H1 (cell line): ENCODE data around the gene CDCP1. TPM values are rescaled to one million over a fixed set of nuclear protein-coding genes. Genes with fewer than 3 reads are reported as not detected.

ENCODE experiments used
- CTCF ChIA-PET: fragments of 300-600 bp; sonication (Branson Sonifier 250); formaldehyde crosslinking; loops from one replicate; lab custom pipeline; 2021; ENCODE audit not compliant: partially characterized antibody; lab: Charles Lee
- POLR2A ChIA-PET: fragments of 300-600 bp; sonication (Branson Sonifier 250); formaldehyde crosslinking; loops from one replicate; lab custom pipeline; 2021; ENCODE audit warnings: inconsistent platforms; ENCODE audit not compliant: partially characterized antibody; lab: Charles Lee
- DNase-seq, 2 experiments: peaks; one replicate each; pipeline versions ENCODE4 v3.0.0 to v3.0.0-alpha.2; 2010 to 2022; ENCODE audit warnings: low spot score in 2 of 2, low read depth in 1 of 2, mixed read lengths in 1 of 2
- FAIRE-seq: peaks from 2 replicates; lab custom pipeline; 2011; peaks lifted over from hg19 to GRCh38; lab: Jason Lieb, UNC
- H2AFZ ChIP-seq: 2 replicates; pipeline ENCODE4 v1.8.1; 2012; ENCODE audit warnings: low read length, inconsistent platforms
- H2AK5ac ChIP-seq: 2 replicates; pipeline ENCODE4 v1.6.1; 2013; ENCODE audit warnings: low read depth, low read length
- H2BK120ac ChIP-seq: replicated peaks from 2 replicates; pipeline ENCODE3; 2013; ENCODE audit warnings: low read depth, low read length, inconsistent platforms
- H2BK12ac ChIP-seq: 2 replicates; pipeline ENCODE4 v1.6.1; 2013; ENCODE audit warnings: low read depth, low read length
- H2BK15ac ChIP-seq: 2 replicates; pipeline ENCODE4 v1.6.1; 2013; ENCODE audit warnings: low read length
- H2BK20ac ChIP-seq: 2 replicates; pipeline ENCODE4 v1.6.1; 2013; ENCODE audit warnings: low read length
- H2BK5ac ChIP-seq: 2 replicates; pipeline ENCODE4 v1.6.1; 2013; ENCODE audit warnings: low read depth, low read length
- H3K14ac ChIP-seq: 2 replicates; pipeline ENCODE4 v1.6.1; 2013; ENCODE audit warnings: inconsistent platforms; ENCODE audit not compliant: insufficient read length
- H3K18ac ChIP-seq: 2 replicates; pipeline ENCODE4 v1.6.1; 2013; ENCODE audit warnings: low read length; ENCODE audit errors: extremely low read depth
- H3K23ac ChIP-seq: 2 replicates; pipeline ENCODE4 v1.6.1; 2013; ENCODE audit warnings: inconsistent platforms; ENCODE audit not compliant: insufficient read length
- H3K23me2 ChIP-seq: 2 replicates; pipeline ENCODE4 v1.6.1; 2013; ENCODE audit warnings: low read depth, low read length
- H3K27ac ChIP-seq: 2 replicates; pipeline ENCODE4 v1.6.1; 2011; ENCODE audit warnings: low read depth, low read length, inconsistent platforms
- H3K27me3 ChIP-seq, 4 experiments: replicated peaks in 1 of 4; 1 replicate in 1 of 4; 2 replicates in 3 of 4; pipeline versions ENCODE4 v1.6.1 to v1.8.1; 2011 to 2013; ENCODE audit warnings: low read length in 3 of 4, mild to moderate bottlenecking in 3 of 4, inconsistent platforms in 2 of 4, mixed read lengths in 2 of 4, moderate library complexity in 1 of 4; ENCODE audit not compliant: control insufficient read depth in 3 of 4, insufficient read depth in 3 of 4; ENCODE audit errors: extremely low read depth in 1 of 4
- H3K36me3 ChIP-seq, 4 experiments: 2 replicates each; pipeline versions ENCODE4 v1.6.1 to v1.8.1; 2011 to 2013; ENCODE audit warnings: mild to moderate bottlenecking in 4 of 4, low read length in 3 of 4, moderate library complexity in 2 of 4, control low read depth in 1 of 4, inconsistent platforms in 1 of 4; ENCODE audit not compliant: insufficient read depth in 4 of 4, control insufficient read depth in 2 of 4
- H3K4ac ChIP-seq: replicated peaks from 2 replicates; pipeline ENCODE3; 2013; ENCODE audit warnings: low read length, low read depth, mixed read lengths, inconsistent platforms; ENCODE audit not compliant: insufficient read length
- H3K4me1 ChIP-seq, 4 experiments: replicated peaks in 1 of 4; 1 replicate in 1 of 4; 2 replicates in 3 of 4; pipeline versions ENCODE4 v1.6.1 to v1.8.1; 2011 to 2013; ENCODE audit warnings: low read length in 3 of 4, inconsistent platforms in 2 of 4, mixed read lengths in 1 of 4; ENCODE audit not compliant: insufficient read depth in 4 of 4, control insufficient read depth in 3 of 4
- H3K4me2 ChIP-seq, 2 experiments: 2 replicates each; pipeline versions ENCODE4 v1.6.1 to v1.8.1; 2011 to 2013; ENCODE audit warnings: low read depth in 2 of 2, low read length in 2 of 2, control low read depth in 1 of 2, inconsistent platforms in 1 of 2, mild to moderate bottlenecking in 1 of 2; ENCODE audit not compliant: insufficient read depth in 1 of 2
- H3K4me3 ChIP-seq, 4 experiments: fragments of 200-600, 300-600 bp in 1 of 4; sonication (generic), shearing (Covaris generic), sonication (Bioruptor Twin) in 1 of 4; 2 replicates each; pipeline versions ENCODE4 v1.5.1 to v1.8.1; 2011 to 2016; ENCODE audit warnings: low read length in 4 of 4, low read depth in 3 of 4, control low read depth in 2 of 4, inconsistent platforms in 2 of 4, mild to moderate bottlenecking in 2 of 4, mixed read lengths in 1 of 4, moderate library complexity in 1 of 4; ENCODE audit not compliant: insufficient read depth in 2 of 4; ENCODE audit errors: extremely low read depth in 1 of 4
- H3K56ac ChIP-seq: replicated peaks from 2 replicates; pipeline ENCODE3; 2013; ENCODE audit warnings: low read depth, mild to moderate bottlenecking, mixed read lengths, low read length, inconsistent platforms; ENCODE audit not compliant: insufficient read length
- H3K79me1 ChIP-seq: 2 replicates; pipeline ENCODE4 v1.6.1; 2013; ENCODE audit warnings: low read depth, low read length, control low read depth
- H3K79me2 ChIP-seq, 2 experiments: 2 replicates each; pipeline versions ENCODE4 v1.6.1 to v1.8.1; 2012 to 2013; ENCODE audit warnings: low read length in 2 of 2, mild to moderate bottlenecking in 2 of 2, inconsistent platforms in 1 of 2; ENCODE audit not compliant: insufficient read depth in 2 of 2, control insufficient read depth in 1 of 2
- H3K9ac ChIP-seq, 4 experiments: replicated peaks in 1 of 4; 1 replicate in 1 of 4; 2 replicates in 3 of 4; pipeline versions ENCODE4 v1.6.1 to v1.8.1; 2011 to 2013; ENCODE audit warnings: low read depth in 3 of 4, low read length in 3 of 4, control low read depth in 2 of 4, mild to moderate bottlenecking in 2 of 4, moderate library complexity in 2 of 4, inconsistent platforms in 1 of 4; ENCODE audit errors: extremely low read depth in 1 of 4
- H3K9me3 ChIP-seq, 2 experiments: 2 replicates each; pipeline versions ENCODE4 v1.6.1 to v1.8.1; 2012 to 2013; ENCODE audit warnings: mild to moderate bottlenecking in 2 of 2, moderate library complexity in 2 of 2, control low read depth in 1 of 2, inconsistent platforms in 1 of 2, low read depth in 1 of 2, low read length in 1 of 2, mixed read lengths in 1 of 2; ENCODE audit not compliant: insufficient read depth in 2 of 2
- H4K20me1 ChIP-seq, 2 experiments: replicated peaks in 1 of 2; 2 replicates each; pipeline versions ENCODE3 to v1.8.1; 2011 to 2013; ENCODE audit warnings: inconsistent platforms in 2 of 2, low read length in 2 of 2, mild to moderate bottlenecking in 1 of 2; ENCODE audit not compliant: insufficient read depth in 2 of 2, control insufficient read depth in 1 of 2
- H4K5ac ChIP-seq: 2 replicates; pipeline ENCODE4 v1.6.1; 2013; ENCODE audit warnings: low read length, low read depth, mixed read lengths, inconsistent platforms; ENCODE audit not compliant: insufficient read length
- H4K8ac ChIP-seq: 2 replicates; pipeline ENCODE4 v1.8.0; 2013; ENCODE audit warnings: mild to moderate bottlenecking, moderate library complexity, low read length, inconsistent platforms; ENCODE audit not compliant: insufficient read depth; ENCODE audit errors: extremely low read depth
- H4K91ac ChIP-seq: replicated peaks from 2 replicates; pipeline ENCODE3; 2013; ENCODE audit warnings: low read length, mixed read lengths, inconsistent platforms; ENCODE audit not compliant: insufficient read length
- CEBPB ChIP-seq: IDR thresholded peaks from 2 replicates; pipeline ENCODE4 v1.6.1; 2012; ENCODE audit warnings: low read depth, low read length
- CREB1 ChIP-seq: IDR thresholded peaks from 2 replicates; pipeline ENCODE4 v1.6.1; 2012; ENCODE audit warnings: inconsistent platforms
- RAD21 ChIP-seq, 2 experiments: IDR thresholded peaks in 1 of 2; conservative IDR thresholded peaks in 1 of 2; 2 replicates each; pipeline ENCODE4 v1.6.1; 2011; ENCODE audit warnings: low read depth in 2 of 2, low read length in 2 of 2, improper control_type of control experiment in 1 of 2, inconsistent platforms in 1 of 2, mild to moderate bottlenecking in 1 of 2, moderate library complexity in 1 of 2
- SP2 ChIP-seq: IDR thresholded peaks from 2 replicates; pipeline ENCODE4 v1.6.1; 2012; ENCODE audit warnings: mild to moderate bottlenecking, low read length, inconsistent platforms
- TCF12 ChIP-seq: IDR thresholded peaks from 2 replicates; pipeline ENCODE4 v1.6.1; 2011; ENCODE audit warnings: low read depth, mild to moderate bottlenecking, low read length
- ZNF274 ChIP-seq: IDR thresholded peaks from 2 replicates; pipeline ENCODE4 v1.7.0; 2012; ENCODE audit warnings: low read length, borderline replicate concordance; ENCODE audit errors: extremely low read depth
- WGBS, 2 experiments: shearing (Covaris generic) in 1 of 2; methylation state at CpG; one replicate each; pipeline versions ENCODE4 v1.1.6 to v1.1.7; 2013 to 2015; ENCODE audit warnings: low lambda C conversion rate in 2 of 2, mixed read lengths in 2 of 2, inconsistent platforms in 1 of 2, low coverage in 1 of 2, missing lambda C conversion rate in 1 of 2; ENCODE audit not compliant: insufficient replicate concordance in 2 of 2, insufficient coverage in 1 of 2, insufficient read length in 1 of 2; ENCODE audit errors: extremely low coverage in 1 of 2, missing lambda C conversion rate in 1 of 2; 5-methylcytosine and 5-hydroxymethylcytosine counted together
- polyA plus RNA-seq, 7 experiments: library from polyadenylated mRNA; depleted of rRNA in 3 of 7; stranded (reverse) in 5 of 7; unstranded in 2 of 7; fragments of >200 nt in 5 of 7; fragments of 200-250 nt in 2 of 7; gene quantifications; 1 replicate in 5 of 7; 2 replicates in 1 of 7; 4 replicates in 1 of 7; pipeline versions ENCODE4 v1.2.1 to v1.2.3, GENCODE V29; 2011 to 2013; ENCODE audit warnings: missing spikeins in 2 of 7, mixed read lengths in 2 of 7
- total RNA-seq: library from RNA; stranded (reverse); fragmentation: NEBNext Ultra II Directional; extraction: Animal tissue kit (Norgen Biotek cat#: 25700); gene quantifications from 2 replicates; pipeline ENCODE4 v1.2.1, GENCODE V29; 2021
- TF ChIP-seq, protein P1 (sequence below): IDR thresholded peaks from 2 replicates; pipeline ENCODE4 v1.6.1; 2011; ENCODE audit warnings: low read depth, mild to moderate bottlenecking, low read length; ENCODE audit not compliant: insufficient read depth
- TF ChIP-seq, protein P2 (sequence below), 3 experiments: IDR thresholded peaks; 1 replicate in 2 of 3; 2 replicates in 1 of 3; pipeline versions ENCODE4 v1.5.1 to v1.6.1; 2011; ENCODE audit warnings: low read length in 3 of 3, mild to moderate bottlenecking in 3 of 3, inconsistent platforms in 2 of 3, low read depth in 1 of 3, moderate library complexity in 1 of 3; ENCODE audit not compliant: insufficient read depth in 1 of 3; ENCODE audit errors: control extremely low read depth in 1 of 3

Gene CDCP1
- total and polyA plus RNA-seq, 2 of the 8 experiments (the other 6 are each of a cell fraction or from before 2014, with no cell fraction given), result 10.0 to 23.3 TPM

DNA sequence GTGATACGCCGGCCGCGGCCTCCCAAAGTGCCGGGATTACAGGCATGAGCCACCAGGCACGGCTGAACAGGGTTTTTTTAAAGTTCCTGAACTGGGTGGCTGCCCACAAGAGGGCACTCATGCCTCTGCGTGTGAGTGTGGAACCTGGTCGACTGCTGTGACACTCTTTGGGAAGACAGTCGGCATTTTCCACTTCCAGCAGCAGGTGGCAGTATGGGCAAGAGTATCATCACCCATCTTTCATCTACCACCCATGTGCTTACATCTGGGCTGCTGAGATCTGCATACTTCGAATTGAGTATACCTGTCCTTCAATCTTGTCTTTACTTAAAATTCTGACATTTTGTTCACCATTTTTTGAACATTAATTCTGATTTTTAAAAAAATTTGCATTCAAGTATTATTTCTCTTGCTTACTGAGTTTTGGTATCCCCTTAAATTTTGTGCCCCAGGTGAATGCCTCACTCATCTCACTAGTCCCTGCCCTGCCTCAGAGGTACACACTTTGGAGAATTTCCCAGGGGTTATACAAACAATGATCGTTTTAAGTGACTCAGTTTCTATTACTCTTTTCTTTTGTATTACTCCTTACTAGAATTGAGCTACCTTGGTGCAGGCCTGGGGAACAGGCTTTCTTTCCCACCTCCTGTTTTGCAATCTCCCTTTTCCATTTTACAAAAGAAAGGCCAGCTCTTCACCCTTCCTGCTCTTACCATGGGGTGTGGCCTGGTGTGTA is 108.3 kb downstream of the CDCP1 start:
- Histone ChIP-seq H2BK12ac (no peak overlapping the region), H3K18ac (no peak overlapping the region), H2AK5ac (no peak overlapping the region), H3K9ac (no peak overlapping the region), H3K27ac (no peak overlapping the region), H2BK5ac (no peak overlapping the region), H3K36me3 (no peaks in the 10 kb centered on the region), H3K23me2 (peaks cover 3% of the 10 kb centered on the region; the same call in 1 of the 2 replicates), H3K4me1 (peaks cover 2 to 6% (median 4%) of the 10 kb centered on the region in 4 experiments), H3K9me3 (no peaks in the 10 kb centered on the region), H2AFZ (no peak overlapping the region), H4K8ac (no peak overlapping the region), H3K56ac (no peak overlapping the region), H2BK120ac (no peak overlapping the region), H3K14ac (no peak overlapping the region), H4K91ac (no peak overlapping the region), H2BK15ac (no peak overlapping the region), H3K27me3 (peaks cover 16 to 37% (median 33%) of the 10 kb centered on the region in 4 experiments), H4K5ac (no peak overlapping the region), H4K20me1 (peaks cover 0 to 3% of the 10 kb centered on the region in 2 experiments), H3K4me2 (no peak overlapping the region), H2BK20ac (no peak overlapping the region), H3K79me2 (no peaks in the 10 kb centered on the region), H3K23ac (no peak overlapping the region), H3K79me1 (no peaks in the 10 kb centered on the region), H3K4me3 (peak overlapping the region in 1 of 4 experiments; percentile 13; a peak in 1 of 8 replicates), H3K4ac (no peak overlapping the region)
- POLR2A ChIA-PET, result no interaction called here
- 19% methylated on average over 11 of the region's 11 CpGs; no CpG with 5 or more reads in 1 of the 2 experiments for WGBS, 2 experiments
- DNase-seq (peak; percentile 88 to 92), FAIRE-seq (peak; percentile 100)
- CTCF ChIA-PET, result interaction anchor here (0.6 to 13.7 kb wide), 47 partner anchors 10 to 1041 kb away, joined by 3 to 263 read pairs (median 4); partner anchors contain the start of gene TMEM158
- TF ChIP-seq CREB1, result peak; percentile 63
- 0 out of 2 replicates have a peak, but pooled peaks have one; percentile 31 for TF ChIP-seq TCF12
- TF ChIP-seq, protein P1, sequence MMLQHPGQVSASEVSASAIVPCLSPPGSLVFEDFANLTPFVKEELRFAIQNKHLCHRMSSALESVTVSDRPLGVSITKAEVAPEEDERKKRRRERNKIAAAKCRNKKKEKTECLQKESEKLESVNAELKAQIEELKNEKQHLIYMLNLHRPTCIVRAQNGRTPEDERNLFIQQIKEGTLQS, result 0 out of 2 replicates have a peak, but pooled peaks have one; percentile 19
- TF ChIP-seq RAD21 (IDR thresholded peaks at IDR 0.05 in 1 of 2, conservative IDR thresholded peaks at IDR 0.05 in 1 of 2; ENCODE audit: low read depth in 2 of 2, low read length in 2 of 2), result peak; percentile 95 to 96
- TF ChIP-seq CEBPB, result 0 out of 2 replicates have a peak, but pooled peaks have one; percentile 11
- no peak for TF ChIP-seq SP2
- TF ChIP-seq, protein P2, sequence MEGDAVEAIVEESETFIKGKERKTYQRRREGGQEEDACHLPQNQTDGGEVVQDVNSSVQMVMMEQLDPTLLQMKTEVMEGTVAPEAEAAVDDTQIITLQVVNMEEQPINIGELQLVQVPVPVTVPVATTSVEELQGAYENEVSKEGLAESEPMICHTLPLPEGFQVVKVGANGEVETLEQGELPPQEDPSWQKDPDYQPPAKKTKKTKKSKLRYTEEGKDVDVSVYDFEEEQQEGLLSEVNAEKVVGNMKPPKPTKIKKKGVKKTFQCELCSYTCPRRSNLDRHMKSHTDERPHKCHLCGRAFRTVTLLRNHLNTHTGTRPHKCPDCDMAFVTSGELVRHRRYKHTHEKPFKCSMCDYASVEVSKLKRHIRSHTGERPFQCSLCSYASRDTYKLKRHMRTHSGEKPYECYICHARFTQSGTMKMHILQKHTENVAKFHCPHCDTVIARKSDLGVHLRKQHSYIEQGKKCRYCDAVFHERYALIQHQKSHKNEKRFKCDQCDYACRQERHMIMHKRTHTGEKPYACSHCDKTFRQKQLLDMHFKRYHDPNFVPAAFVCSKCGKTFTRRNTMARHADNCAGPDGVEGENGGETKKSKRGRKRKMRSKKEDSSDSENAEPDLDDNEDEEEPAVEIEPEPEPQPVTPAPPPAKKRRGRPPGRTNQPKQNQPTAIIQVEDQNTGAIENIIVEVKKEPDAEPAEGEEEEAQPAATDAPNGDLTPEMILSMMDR (IDR thresholded peaks at IDR 0.05; ENCODE audit: control extremely low read depth in 1 of 3, insufficient read depth in 1 of 3, low read depth in 1 of 3, low read length in 3 of 3), result peak; percentile 89 to 99 (median 99)
- TF ChIP-seq ZNF274, result no peak
